Smooth muscle cell (in vitro differentiated cells): ENCODE results near the gene COL24A1. TPM values are rescaled to one million over a fixed set of nuclear protein-coding genes. Genes with fewer than 3 reads are reported as not detected.

ENCODE experiments used
- DNase-seq: peaks from one replicate; lab custom pipeline; 2025; ENCODE audit not compliant: unreplicated experiment; lab: John Stamatoyannopoulos, UW
- H2AFZ ChIP-seq: fragments of 200-600 bp; sonication (generic); 2 replicates; pipeline ENCODE4 v1.6.0; 2016; ENCODE audit warnings: antibody characterized with exemption, low read depth, mild to moderate bottlenecking
- H3F3A ChIP-seq: fragments of 200-600 bp; sonication (generic); 2 replicates; pipeline ENCODE4 v1.6.0; 2017; ENCODE audit warnings: antibody characterized with exemption, low read depth
- H3K27ac ChIP-seq: fragments of 200-600 bp; sonication (generic); 2 replicates; pipeline ENCODE4 v1.5.1; 2016; ENCODE audit warnings: low read depth, mild to moderate bottlenecking
- H3K27me3 ChIP-seq: fragments of 200-600 bp; sonication (generic); 2 replicates; pipeline ENCODE4 v1.6.1; 2016; ENCODE audit warnings: low read depth, mild to moderate bottlenecking
- H3K36me3 ChIP-seq: fragments of 200-600 bp; sonication (generic); 2 replicates; pipeline ENCODE4 v1.5.1; 2016; ENCODE audit warnings: low read depth
- H3K4me1 ChIP-seq: fragments of 200-600 bp; sonication (generic); 2 replicates; pipeline ENCODE4 v1.5.1; 2016; ENCODE audit warnings: low read depth
- H3K4me2 ChIP-seq: fragments of 200-600 bp; sonication (generic); 2 replicates; pipeline ENCODE4 v1.6.0; 2016; ENCODE audit warnings: mild to moderate bottlenecking
- H3K4me3 ChIP-seq: fragments of 200-600 bp; sonication (generic); 2 replicates; pipeline ENCODE4 v1.5.1; 2016; ENCODE audit warnings: mild to moderate bottlenecking
- H3K79me2 ChIP-seq: fragments of 200-600 bp; sonication (generic); 2 replicates; pipeline ENCODE4 v1.6.0; 2016; ENCODE audit warnings: low read depth, mild to moderate bottlenecking
- H3K9ac ChIP-seq: fragments of 200-600 bp; sonication (generic); 2 replicates; pipeline ENCODE4 v1.6.0; 2016; ENCODE audit warnings: low read depth
- H3K9me3 ChIP-seq: fragments of 200-600 bp; sonication (generic); replicated peaks from 2 replicates; pipeline ENCODE4 v1.5.1; 2016; ENCODE audit warnings: low read depth
- H4K20me1 ChIP-seq: fragments of 200-600 bp; sonication (generic); 2 replicates; pipeline ENCODE4 v1.6.0; 2016; ENCODE audit warnings: low read depth
- WGBS: methylation state at CpG from one replicate; pipeline ENCODE4 v1.1.7; 2016; ENCODE audit warnings: low lambda C conversion rate; 5-methylcytosine and 5-hydroxymethylcytosine counted together
- polyA plus RNA-seq: library from polyadenylated mRNA; unstranded; fragments of >200 nt; fragmentation: Nextera tagmentation; extraction: Ambion mirVana; gene quantifications from 2 replicates; pipeline ENCODE4 v1.2.1, GENCODE V29; 2016
- total RNA-seq: library from RNA; depleted of rRNA; stranded (reverse); fragments of >200 nt; gene quantifications from 2 replicates; pipeline ENCODE4 v1.2.3, GENCODE V29; 2014
- TF ChIP-seq, protein P1 (sequence below): fragments of 200-600 bp; sonication (generic); IDR thresholded peaks from 2 replicates; pipeline ENCODE4 v1.5.1; 2017; ENCODE audit warnings: borderline replicate concordance, mild to moderate bottlenecking, antibody characterized with exemption; ENCODE audit not compliant: insufficient read depth, poor library complexity, severe bottlenecking

Gene COL24A1
- total and polyA plus RNA-seq, 2 experiments from 2014 or later = 1.5 to 3.2 TPM

DNA sequence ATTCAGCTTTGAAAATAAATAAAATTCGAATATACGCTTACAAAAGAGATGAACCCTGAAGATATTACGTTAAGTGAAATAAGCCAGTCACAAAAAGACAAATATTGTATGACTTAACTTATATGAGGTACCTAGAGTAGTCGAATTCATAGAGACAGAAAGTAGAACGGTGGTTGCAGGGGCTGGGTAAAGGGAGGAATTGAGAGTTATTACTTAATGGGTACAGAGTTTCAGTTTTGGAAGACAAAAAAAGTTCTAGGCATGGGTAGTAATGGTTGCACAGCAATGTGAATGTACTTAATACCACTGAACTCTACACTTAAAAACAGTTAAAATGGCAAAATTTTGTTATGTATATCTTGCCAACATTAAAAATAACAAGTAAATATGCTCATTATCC is 399.7 kb downstream of the COL24A1 start:
- TF ChIP-seq, protein P1, sequence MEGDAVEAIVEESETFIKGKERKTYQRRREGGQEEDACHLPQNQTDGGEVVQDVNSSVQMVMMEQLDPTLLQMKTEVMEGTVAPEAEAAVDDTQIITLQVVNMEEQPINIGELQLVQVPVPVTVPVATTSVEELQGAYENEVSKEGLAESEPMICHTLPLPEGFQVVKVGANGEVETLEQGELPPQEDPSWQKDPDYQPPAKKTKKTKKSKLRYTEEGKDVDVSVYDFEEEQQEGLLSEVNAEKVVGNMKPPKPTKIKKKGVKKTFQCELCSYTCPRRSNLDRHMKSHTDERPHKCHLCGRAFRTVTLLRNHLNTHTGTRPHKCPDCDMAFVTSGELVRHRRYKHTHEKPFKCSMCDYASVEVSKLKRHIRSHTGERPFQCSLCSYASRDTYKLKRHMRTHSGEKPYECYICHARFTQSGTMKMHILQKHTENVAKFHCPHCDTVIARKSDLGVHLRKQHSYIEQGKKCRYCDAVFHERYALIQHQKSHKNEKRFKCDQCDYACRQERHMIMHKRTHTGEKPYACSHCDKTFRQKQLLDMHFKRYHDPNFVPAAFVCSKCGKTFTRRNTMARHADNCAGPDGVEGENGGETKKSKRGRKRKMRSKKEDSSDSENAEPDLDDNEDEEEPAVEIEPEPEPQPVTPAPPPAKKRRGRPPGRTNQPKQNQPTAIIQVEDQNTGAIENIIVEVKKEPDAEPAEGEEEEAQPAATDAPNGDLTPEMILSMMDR = no peak
- Histone ChIP-seq H3K36me3 (no peaks in the 10 kb centered on the region), H3K27me3 (no peaks in the 10 kb centered on the region), H2AFZ (no peak overlapping the region), H4K20me1 (no peaks in the 10 kb centered on the region), H3K9me3 (peaks cover 4% of the 10 kb centered on the region), H3K4me1 (no peaks in the 10 kb centered on the region), H3F3A (no peaks in the 10 kb centered on the region), H3K79me2 (no peaks in the 10 kb centered on the region), H3K4me2 (no peak overlapping the region), H3K9ac (no peak overlapping the region), H3K27ac (no peak overlapping the region), H3K4me3 (no peak overlapping the region)
- DNase-seq = no peak
- WGBS = 86% methylated on average over 5 of the region's 5 CpGs

DNA sequence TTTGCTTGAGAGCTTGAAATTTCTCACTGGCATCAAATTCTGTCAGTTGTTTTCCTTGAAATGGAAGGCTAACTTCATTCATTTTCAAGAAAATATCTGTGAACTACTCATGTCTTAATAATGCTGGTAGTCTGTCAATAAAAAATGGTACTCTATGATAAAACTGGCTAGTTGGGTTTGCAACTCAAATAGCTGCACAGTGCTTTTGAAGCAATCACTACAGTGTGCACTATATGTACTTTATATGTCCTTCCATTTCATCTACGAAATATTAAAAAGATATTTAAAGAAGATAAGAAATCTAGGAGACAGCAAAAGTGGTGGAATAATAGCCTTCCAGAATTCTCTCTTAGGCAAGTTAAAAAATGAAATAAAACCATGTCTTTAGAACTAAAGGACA is 408.5 kb downstream of the COL24A1 start:
- Histone ChIP-seq H3K79me2 (no peaks in the 10 kb centered on the region), H3K27me3 (no peaks in the 10 kb centered on the region), H3K4me2 (no peak overlapping the region), H3K9ac (no peak overlapping the region), H3K4me3 (no peak overlapping the region), H3K4me1 (no peaks in the 10 kb centered on the region), H3K9me3 (no peaks in the 10 kb centered on the region), H4K20me1 (no peaks in the 10 kb centered on the region), H3F3A (no peaks in the 10 kb centered on the region), H3K27ac (no peak overlapping the region), H2AFZ (no peak overlapping the region), H3K36me3 (no peaks in the 10 kb centered on the region)
- WGBS = 0% methylated on average over 1 of the region's 1 CpG
- TF ChIP-seq, protein P1 = no peak
- DNase-seq = no peak

DNA sequence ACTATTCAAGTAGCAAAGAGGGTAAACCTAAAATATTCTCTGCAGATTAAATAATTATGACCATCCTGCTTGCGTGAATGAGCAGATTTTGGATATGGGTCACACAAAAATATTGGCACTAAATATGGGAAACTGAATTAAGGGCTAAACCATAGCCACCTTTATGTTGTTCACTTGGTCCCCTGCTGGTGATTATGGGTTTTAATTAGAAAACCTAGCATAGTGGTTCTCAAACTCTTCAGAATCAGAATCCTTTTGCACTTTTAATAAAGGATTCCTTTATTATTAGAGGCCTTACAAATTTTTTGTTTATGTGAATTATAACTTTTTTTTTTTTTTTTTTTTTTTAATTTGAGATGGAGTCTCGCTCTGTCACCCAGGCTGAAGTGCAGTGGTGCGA is 409.8 kb downstream of the COL24A1 start:
- Histone ChIP-seq H3F3A (no peaks in the 10 kb centered on the region), H3K79me2 (no peaks in the 10 kb centered on the region), H3K4me2 (no peak overlapping the region), H3K9ac (no peak overlapping the region), H4K20me1 (no peaks in the 10 kb centered on the region), H2AFZ (no peak overlapping the region), H3K27me3 (no peaks in the 10 kb centered on the region), H3K27ac (no peak overlapping the region), H3K4me1 (no peaks in the 10 kb centered on the region), H3K4me3 (no peak overlapping the region), H3K9me3 (no peaks in the 10 kb centered on the region), H3K36me3 (no peaks in the 10 kb centered on the region)
- DNase-seq = no peak
- 93% methylated on average over 3 of the region's 3 CpGs for WGBS
- TF ChIP-seq, protein P1 = no peak

DNA sequence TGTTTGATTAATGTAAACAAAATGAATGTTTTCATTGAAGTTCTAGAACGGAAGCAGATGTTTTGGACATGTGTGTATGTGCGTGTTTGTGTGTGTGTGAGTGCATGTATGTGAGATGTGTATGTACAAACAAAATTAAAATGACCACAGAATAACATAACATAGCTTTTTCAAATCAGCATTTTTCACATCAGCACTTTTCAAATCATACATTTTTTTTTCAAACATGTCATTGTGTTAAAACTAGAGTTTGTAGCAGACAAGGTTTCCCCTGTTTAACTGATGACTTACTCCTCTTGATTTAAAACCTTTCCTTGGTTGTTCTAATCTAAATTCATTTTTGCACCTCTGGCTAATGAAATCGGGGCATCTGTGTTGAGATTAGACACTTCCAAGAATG is 412.8 kb downstream of the COL24A1 start:
- no peaks in the 10 kb centered on the region for H4K20me1 ChIP-seq
- DNase-seq = no peak
- TF ChIP-seq, protein P1 = no peak
- H3K9me3 ChIP-seq = no peaks in the 10 kb centered on the region
- H3K4me3 ChIP-seq = no peak overlapping the region
- H3K36me3 ChIP-seq = no peaks in the 10 kb centered on the region
- no peaks in the 10 kb centered on the region for H3K4me1 ChIP-seq
- no peak overlapping the region for H3K27ac ChIP-seq
- H3K9ac ChIP-seq = no peak overlapping the region
- no peak overlapping the region for H2AFZ ChIP-seq
- 92% methylated on average over 3 of the region's 3 CpGs for WGBS
- no peaks in the 10 kb centered on the region for H3K79me2 ChIP-seq
- H3K4me2 ChIP-seq = no peak overlapping the region
- no peaks in the 10 kb centered on the region for H3K27me3 ChIP-seq
- no peaks in the 10 kb centered on the region for H3F3A ChIP-seq
